Stimulated activated CD8-positive, alpha-beta memory T cell treated with anti-CD3 and anti-CD28 coated beads, Interleukin-4, amount 100 ng/mL, for 24 hours (primary cell): ENCODE measurements around the gene SLC9A7.

Experiments used
- DNase-seq: peaks from one replicate; pipeline ENCODE4 v3.0.0-alpha.2; 2020; ENCODE audit warnings: low read depth

SLC9A7 gene

GRCh38 chrX:46602468-46603102 lies 156.3 kb downstream of the SLC9A7 start:
- DNase-seq = no peak

- DNase-seq = no peak
These were observed 157.6 kb downstream of the SLC9A7 start for GRCh38 chrX:46601283-46601682.

GRCh38 chrX:46599051-46599560 lies 159.8 kb downstream of the SLC9A7 start:
- no peak for DNase-seq

- no peak for DNase-seq
These were observed 161.1 kb downstream of the SLC9A7 start for GRCh38 chrX:46597771-46598170.

- no peak for DNase-seq
These were observed 161.7 kb downstream of the SLC9A7 start for GRCh38 chrX:46597208-46597607.

- DNase-seq = no peak
These were observed 163.8 kb downstream of the SLC9A7 start for GRCh38 chrX:46595084-46595483.

GRCh38 chrX:46589977-46590723 lies 168.8 kb downstream of the SLC9A7 start:
- no peak for DNase-seq

GRCh38 chrX:46588263-46588662 lies 170.7 kb downstream of the SLC9A7 start:
- DNase-seq = no peak

GRCh38 chrX:46587753-46588171 lies 171.2 kb downstream of the SLC9A7 start:
- DNase-seq = no peak

- no peak for DNase-seq
These were observed 171.8 kb downstream of the SLC9A7 start for GRCh38 chrX:46587158-46587557.

- DNase-seq = no peak
These were observed 174.2 kb downstream of the SLC9A7 start for GRCh38 chrX:46584736-46585135.

GRCh38 chrX:46582966-46583365 lies 176.0 kb downstream of the SLC9A7 start:
- DNase-seq = no peak

- no peak for DNase-seq
These were observed 176.6 kb downstream of the SLC9A7 start for GRCh38 chrX:46582325-46582724.

- DNase-seq = no peak
These were observed 178.3 kb downstream of the SLC9A7 start for GRCh38 chrX:46580613-46581012.

GRCh38 chrX:46579250-46579649 lies 179.7 kb downstream of the SLC9A7 start:
- no peak for DNase-seq

GRCh38 chrX:46577221-46578005 lies 181.5 kb downstream of the SLC9A7 start:
- DNase-seq = no peak

- DNase-seq = no peak
These were observed 182.5 kb downstream of the SLC9A7 start for GRCh38 chrX:46576458-46576857.

GRCh38 chrX:46575991-46576392 lies 182.9 kb downstream of the SLC9A7 start:
- no peak for DNase-seq

GRCh38 chrX:46575586-46575985 lies 183.3 kb downstream of the SLC9A7 start:
- DNase-seq = no peak

GRCh38 chrX:46574774-46575381 lies 184.0 kb downstream of the SLC9A7 start:
- DNase-seq = no peak

- DNase-seq = no peak
These were observed 184.8 kb downstream of the SLC9A7 start for GRCh38 chrX:46573892-46574773.
